Dedifferentiated amniotic fluid mesenchymal stem cell (primary cell): Measurements from ENCODE around the gene MKRN2.
"Not testable (repeated sequence)": the region's sequence is repeated elsewhere in the genome, so short reads cannot be mapped to it uniquely, and the experiment has no call there.

ENCODE experiments used
- DNase-seq: peaks from one replicate; pipeline ENCODE4 v3.0.0-alpha.2; 2016; ENCODE audit errors: extremely low spot score

The MKRN2 gene

GRCh38 chr3:12630292-12630691 is 73.4 kb downstream of the MKRN2 start:
- DNase-seq = no peak

- not testable (repeated sequence) for DNase-seq
These were observed 74.0 kb downstream of the MKRN2 start for GRCh38 chr3:12630843-12631242.

GRCh38 chr3:12632523-12632922 is 75.6 kb downstream of the MKRN2 start:
- DNase-seq = no peak

- DNase-seq = no peak
These were observed 76.2 kb downstream of the MKRN2 start for GRCh38 chr3:12633108-12633507.
